ELR (cell line): ENCODE measurements around the gene CDKN2AIPNL.
"Not testable (repeated sequence)": the region's sequence is repeated elsewhere in the genome, so short reads cannot be mapped to it uniquely, and the experiment has no call there.

Experiments
- DNase-seq: peaks from one replicate; pipeline ENCODE4 v3.0.0-alpha.2; 2015; ENCODE audit warnings: low read depth

The CDKN2AIPNL gene

GRCh38 chr5:134437847-134438581 lies 26.3 kb upstream of the CDKN2AIPNL start:
- peak; percentile 78 for DNase-seq

- peak; percentile 46 for DNase-seq
Measured at GRCh38 chr5:134437340-134437846, 25.7 kb upstream of the CDKN2AIPNL start.

- peak; percentile 93 for DNase-seq
Measured at GRCh38 chr5:134436523-134437339, 25.1 kb upstream of the CDKN2AIPNL start.

GRCh38 chr5:134435560-134435959 lies 23.9 kb upstream of the CDKN2AIPNL start:
- DNase-seq: peak; percentile 93

GRCh38 chr5:134432677-134433359 lies 21.1 kb upstream of the CDKN2AIPNL start:
- DNase-seq: peak; percentile 70

GRCh38 chr5:134432174-134432573 lies 20.5 kb upstream of the CDKN2AIPNL start:
- no peak for DNase-seq

- no peak for DNase-seq
Measured at GRCh38 chr5:134430001-134430569, 18.4 kb upstream of the CDKN2AIPNL start.

- no peak for DNase-seq
Measured at GRCh38 chr5:134427540-134428041, 15.9 kb upstream of the CDKN2AIPNL start.

GRCh38 chr5:134426361-134426760 lies 14.7 kb upstream of the CDKN2AIPNL start:
- no peak for DNase-seq

GRCh38 chr5:134423376-134423775 lies 11.7 kb upstream of the CDKN2AIPNL start:
- DNase-seq: no peak

- no peak for DNase-seq
Measured at GRCh38 chr5:134422791-134423365, 11.2 kb upstream of the CDKN2AIPNL start.

GRCh38 chr5:134421038-134421437 lies 9.4 kb upstream of the CDKN2AIPNL start:
- DNase-seq: not testable (repeated sequence)

GRCh38 chr5:134420343-134420742 lies 8.7 kb upstream of the CDKN2AIPNL start:
- DNase-seq: peak; percentile 71

- no peak for DNase-seq
Measured at GRCh38 chr5:134418958-134419357, 7.3 kb upstream of the CDKN2AIPNL start.

- DNase-seq: no peak
Measured at GRCh38 chr5:134417707-134418106, 6.0 kb upstream of the CDKN2AIPNL start.

- no peak for DNase-seq
Measured at GRCh38 chr5:134413046-134413445, 1.4 kb upstream of the CDKN2AIPNL start.

- DNase-seq: no peak
Measured at GRCh38 chr5:134411228-134411545, 494 bp downstream of the CDKN2AIPNL start.

- DNase-seq: no peak
Measured at GRCh38 chr5:134410822-134411221, 859 bp downstream of the CDKN2AIPNL start.

- DNase-seq: no peak
Measured at GRCh38 chr5:134409321-134409720, 2.4 kb downstream of the CDKN2AIPNL start.

- peak; percentile 46 for DNase-seq
Measured at GRCh38 chr5:134406390-134406789, 5.3 kb downstream of the CDKN2AIPNL start.

- DNase-seq: no peak
Measured at GRCh38 chr5:134403951-134404350, 7.7 kb downstream of the CDKN2AIPNL start.
